Measurements from ENCODE around the gene CYP3A4. TPM values are rescaled to one million over a fixed set of nuclear protein-coding genes. Genes with fewer than 3 reads are reported as not detected.
"Not testable (repeated sequence)": the region's sequence is repeated elsewhere in the genome, so short reads cannot be mapped to it uniquely, and the experiment has no call there.

The CYP3A4 gene
- total RNA-seq, 2 donors from 2014 or later, result not detected

DNA sequence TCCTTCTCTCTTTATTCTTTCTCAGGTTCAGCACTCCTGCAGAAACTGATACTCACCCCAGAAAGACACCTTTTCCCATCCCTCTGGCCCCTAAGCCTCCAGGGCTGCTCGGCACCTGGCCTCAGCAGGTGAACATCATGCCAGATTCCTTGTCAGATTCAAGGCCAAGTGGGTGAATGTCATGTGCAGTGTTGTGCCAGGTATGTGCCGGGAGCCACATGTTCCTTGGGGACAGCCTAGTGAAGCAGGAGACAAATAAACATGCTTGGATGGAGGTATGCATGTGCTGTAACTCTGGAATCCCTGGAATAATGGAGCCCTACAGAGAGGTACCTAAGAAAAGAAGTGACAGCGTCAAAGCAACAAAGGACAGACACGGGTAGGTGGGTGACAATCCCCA lies 47.3 kb downstream of the CYP3A4 start:
- H3K9me3 Mint-ChIP-seq, ATAC-seq, H3K27me3 Mint-ChIP-seq: not testable (repeated sequence)

DNA sequence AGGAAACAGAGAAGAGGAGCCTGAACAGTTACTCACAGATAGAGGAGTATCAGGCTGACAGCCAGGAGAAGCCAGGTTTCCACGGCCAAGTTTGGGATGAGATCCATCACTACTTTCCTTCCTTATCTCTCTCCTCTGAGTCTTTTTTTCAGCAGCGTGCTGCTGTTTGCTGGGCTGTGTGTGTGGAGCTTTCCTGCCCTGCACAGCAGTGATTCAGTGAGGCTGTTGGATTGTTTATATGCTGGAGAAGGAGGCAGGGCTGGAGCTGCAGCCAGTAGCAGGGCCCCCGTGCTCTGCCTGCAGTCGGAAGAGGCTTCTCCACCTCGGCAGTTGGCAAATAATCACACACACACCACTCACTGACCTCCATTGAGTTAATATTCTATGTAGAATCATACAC lies 49.0 kb downstream of the CYP3A4 start, which contains the start of gene CYP3A7:
Gene CYP3A7 (minus strand): TSS at position 210 of the 400 bp plus-strand sequence. CDS start 103 bp downstream, at position 107.
- DNase-seq (ENCODE audit: low spot score), result no peak
- no peaks in the 10 kb centered on the region for H3K36me3 Mint-ChIP-seq
- ATAC-seq, result peak in 1 of 2 donors; percentile 32
- H3K9me3 Mint-ChIP-seq, result no peaks in the 10 kb centered on the region
- H3K27me3 Mint-ChIP-seq, result no peaks in the 10 kb centered on the region
- H3K4me1 Mint-ChIP-seq (ENCODE audit: low read depth in 2 of 2), result no peaks in the 10 kb centered on the region
- no peak within 1 kb of the TSS for H3K27ac Mint-ChIP-seq
- no peak within 1 kb of the TSS for H3K4me3 Mint-ChIP-seq

More for the DNA sequence above, 47.3 kb downstream of the CYP3A4 start:
- H3K4me1 Mint-ChIP-seq (ENCODE audit: low read depth in 2 of 2), result peaks cover 9 to 11% of the 10 kb centered on the region in 2 donors
- not testable (repeated sequence) for H3K36me3 Mint-ChIP-seq; H3K27ac Mint-ChIP-seq; H3K4me3 Mint-ChIP-seq; DNase-seq (ENCODE audit: low spot score)

DNA sequence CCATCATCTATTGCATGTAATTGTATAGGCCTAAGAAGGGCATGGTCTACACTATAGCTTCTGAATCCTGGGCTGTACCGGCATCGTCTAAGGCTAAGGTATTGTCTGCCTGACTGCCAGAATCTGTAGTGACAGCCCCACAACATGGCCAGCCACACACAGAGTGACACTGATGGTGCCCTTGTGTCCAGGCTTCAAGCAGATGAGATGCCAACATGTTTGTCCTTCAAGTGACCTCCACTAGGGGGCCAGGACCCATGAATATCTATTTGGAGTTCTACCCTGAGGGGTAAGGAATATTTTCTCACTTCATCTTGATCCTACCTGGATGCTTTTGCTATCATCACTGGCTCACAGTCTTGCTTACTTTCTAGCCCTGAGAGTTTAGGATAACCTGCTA lies 50.5 kb downstream of the CYP3A4 start:
- Mint-ChIP-seq H3K4me1 (ENCODE audit: low read depth in 2 of 2) (no peaks in the 10 kb centered on the region), H3K36me3 (no peaks in the 10 kb centered on the region), H3K4me3 (no peak overlapping the region), H3K27me3 (no peaks in the 10 kb centered on the region), H3K27ac (no peak overlapping the region), H3K9me3 (no peaks in the 10 kb centered on the region)
- ATAC-seq (no peak), DNase-seq (ENCODE audit: low spot score) (no peak)

DNA sequence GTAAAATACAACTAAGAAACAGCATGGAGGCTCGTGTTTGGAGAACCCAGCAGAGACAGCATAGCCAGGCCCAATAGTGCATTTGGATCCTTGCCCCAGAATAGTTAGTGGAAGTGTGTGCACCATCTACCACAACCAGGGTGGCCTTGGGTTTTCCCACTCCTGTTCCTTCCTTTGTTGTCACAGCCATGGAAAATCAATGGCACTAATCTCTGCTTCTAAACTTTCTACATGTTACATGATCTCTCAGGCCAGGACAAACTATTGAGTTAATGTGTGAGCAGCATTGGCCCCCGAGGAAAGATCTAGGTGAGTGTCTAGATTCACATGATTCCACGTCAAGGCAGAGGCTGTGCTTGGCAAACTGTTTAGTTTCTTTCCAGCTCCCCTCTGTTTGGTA lies 51.0 kb downstream of the CYP3A4 start:
- Mint-ChIP-seq H3K36me3 (no peaks in the 10 kb centered on the region), H3K9me3 (no peaks in the 10 kb centered on the region), H3K4me3 (no peak overlapping the region), H3K27me3 (no peaks in the 10 kb centered on the region), H3K4me1 (ENCODE audit: low read depth in 2 of 2) (no peaks in the 10 kb centered on the region), H3K27ac (no peak overlapping the region)
- ATAC-seq, result no peak
- no peak for DNase-seq (ENCODE audit: low spot score)

DNA sequence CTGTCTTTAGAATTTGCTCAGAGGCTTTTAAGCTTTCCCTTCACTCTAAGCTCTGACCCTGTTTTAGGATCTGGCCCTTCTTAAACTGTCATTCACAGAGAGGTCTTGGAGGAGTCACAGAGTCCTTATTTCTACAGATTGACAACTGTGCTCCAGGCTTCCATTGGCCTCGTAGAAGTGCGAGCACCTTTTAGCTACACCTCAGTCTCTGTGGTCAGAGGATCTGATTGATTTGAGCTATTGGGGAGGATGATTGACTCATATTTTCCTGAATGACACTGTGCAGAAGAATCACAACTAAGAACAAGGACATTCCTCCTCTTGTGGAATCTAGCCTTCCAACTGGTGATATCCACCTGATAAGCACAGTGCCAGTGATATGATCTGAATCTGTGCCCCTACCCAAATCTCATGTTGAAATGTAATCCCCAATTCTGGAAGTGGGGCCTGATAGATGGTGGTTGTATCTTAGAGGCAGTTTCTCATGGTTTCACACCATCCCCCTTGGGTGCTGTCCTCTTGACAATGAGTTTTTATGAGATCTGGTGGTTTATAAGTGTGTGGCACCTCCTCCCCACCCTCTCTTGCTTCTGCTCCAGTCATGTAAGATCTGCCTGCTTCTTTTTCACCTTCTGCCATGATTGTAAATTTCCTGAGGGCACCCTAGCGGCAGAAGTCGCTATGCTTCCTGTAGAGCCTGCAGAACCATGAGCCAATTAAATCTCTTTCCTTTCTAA lies 52.2 kb downstream of the CYP3A4 start:
- no peak overlapping the region for H3K27ac Mint-ChIP-seq
- H3K36me3 Mint-ChIP-seq, result no peaks in the 10 kb centered on the region
- ATAC-seq (no peak), DNase-seq (ENCODE audit: low spot score) (no peak)
- H3K9me3 Mint-ChIP-seq, result no peaks in the 10 kb centered on the region
- H3K4me3 Mint-ChIP-seq, result no peak overlapping the region
- H3K4me1 Mint-ChIP-seq (ENCODE audit: low read depth in 2 of 2), result no peaks in the 10 kb centered on the region
- H3K27me3 Mint-ChIP-seq, result no peaks in the 10 kb centered on the region

DNA sequence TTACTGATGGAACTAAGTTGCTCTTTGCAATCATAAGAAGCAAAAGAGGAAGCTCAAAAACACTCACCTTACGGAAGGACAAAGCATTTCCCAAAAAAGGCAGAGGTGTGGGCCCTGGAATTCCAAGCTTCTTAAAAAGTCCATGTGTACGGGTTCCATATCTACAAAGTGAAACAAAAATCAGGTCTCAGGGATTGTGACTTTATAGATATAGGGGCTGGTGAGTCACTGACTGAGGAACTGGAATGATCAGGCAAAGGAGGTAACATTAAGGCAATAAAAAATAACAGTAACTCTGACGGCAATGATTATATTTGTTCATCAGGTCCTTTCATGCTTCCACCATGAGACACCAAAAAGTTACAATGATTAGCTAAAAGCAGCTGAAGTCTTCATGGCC lies 53.0 kb downstream of the CYP3A4 start:
- no peaks in the 10 kb centered on the region for H3K27me3 Mint-ChIP-seq
- H3K9me3 Mint-ChIP-seq, result no peaks in the 10 kb centered on the region
- no peaks in the 10 kb centered on the region for H3K4me1 Mint-ChIP-seq (ENCODE audit: low read depth in 2 of 2)
- DNase-seq (ENCODE audit: low spot score), result no peak
- no peak for ATAC-seq
- H3K27ac Mint-ChIP-seq, result no peak overlapping the region
- H3K36me3 Mint-ChIP-seq, result no peaks in the 10 kb centered on the region
- H3K4me3 Mint-ChIP-seq, result no peak overlapping the region

DNA sequence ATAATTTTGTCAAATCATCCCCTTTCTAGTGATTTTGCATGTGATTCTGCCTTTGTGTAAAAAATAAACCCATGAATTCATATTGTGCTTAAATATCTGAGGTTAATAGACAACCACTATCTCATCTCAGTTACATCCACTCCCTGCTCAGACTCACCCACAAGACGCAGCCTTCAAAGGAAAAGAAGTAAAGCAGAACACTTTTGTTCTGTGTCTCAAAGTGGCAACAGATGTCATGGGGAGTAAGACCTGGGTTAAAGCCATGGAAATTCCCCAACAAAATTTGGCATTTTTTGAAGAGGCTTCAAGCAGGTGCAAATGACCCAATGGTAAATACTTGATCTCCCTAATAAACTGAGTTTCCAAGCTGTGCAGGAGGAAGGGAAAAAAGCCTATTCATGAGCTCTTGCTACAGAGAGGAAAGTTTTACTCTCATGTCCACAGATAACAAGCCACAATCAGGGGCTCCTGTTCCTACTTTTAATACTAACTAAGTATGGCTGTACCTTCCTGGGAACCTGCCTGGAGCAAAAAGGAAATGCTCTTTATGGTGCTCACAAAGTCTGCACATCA lies 53.7 kb downstream of the CYP3A4 start:
- Mint-ChIP-seq H3K4me3 (no peak overlapping the region), H3K27me3 (no peaks in the 10 kb centered on the region), H3K4me1 (ENCODE audit: low read depth in 2 of 2) (no peaks in the 10 kb centered on the region), H3K36me3 (no peaks in the 10 kb centered on the region), H3K27ac (no peak overlapping the region), H3K9me3 (no peaks in the 10 kb centered on the region)
- ATAC-seq (no peak), DNase-seq (ENCODE audit: low spot score) (no peak)

DNA sequence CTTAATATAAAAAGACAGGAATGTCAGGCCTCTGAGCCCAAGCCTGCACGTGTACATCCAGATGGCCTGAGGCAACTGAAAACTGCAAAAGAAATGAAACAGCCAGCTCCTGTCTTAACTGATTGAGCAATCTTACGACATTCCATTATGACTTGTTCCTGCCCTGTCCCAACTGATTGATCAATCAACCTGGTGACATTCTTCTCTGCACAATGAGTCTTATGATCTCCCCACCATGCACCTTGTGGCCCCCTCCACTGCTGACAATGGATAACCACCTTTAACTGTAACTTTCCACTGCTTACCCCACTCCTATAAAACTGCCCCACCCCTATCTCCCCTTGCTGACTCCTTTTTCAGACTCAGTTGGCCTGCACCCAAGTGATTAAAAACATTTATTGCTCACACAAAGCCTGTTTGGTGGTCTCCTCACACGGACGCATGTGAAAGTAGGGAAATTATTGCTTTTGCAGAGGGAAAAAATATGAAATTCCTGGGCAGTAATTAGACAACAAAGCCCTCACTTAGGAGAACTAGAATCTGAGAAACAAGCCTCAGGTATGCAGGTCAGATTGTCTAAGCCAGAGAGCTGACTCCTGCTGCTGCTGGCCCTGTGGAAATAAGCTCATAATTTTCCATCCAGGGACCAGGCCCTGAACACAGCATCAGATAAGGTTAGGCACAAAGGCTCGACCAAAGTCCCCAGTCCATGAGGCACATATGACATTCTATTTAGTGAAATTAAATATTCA lies 54.3 kb downstream of the CYP3A4 start:
- H3K9me3 Mint-ChIP-seq, result no peaks in the 10 kb centered on the region
- DNase-seq (ENCODE audit: low spot score) (no peak), ATAC-seq (no peak)
- H3K4me1 Mint-ChIP-seq (ENCODE audit: low read depth in 2 of 2), result no peaks in the 10 kb centered on the region
- H3K27ac Mint-ChIP-seq, result no peak overlapping the region
- H3K27me3 Mint-ChIP-seq, result no peaks in the 10 kb centered on the region
- H3K4me3 Mint-ChIP-seq, result no peak overlapping the region
- no peaks in the 10 kb centered on the region for H3K36me3 Mint-ChIP-seq

DNA sequence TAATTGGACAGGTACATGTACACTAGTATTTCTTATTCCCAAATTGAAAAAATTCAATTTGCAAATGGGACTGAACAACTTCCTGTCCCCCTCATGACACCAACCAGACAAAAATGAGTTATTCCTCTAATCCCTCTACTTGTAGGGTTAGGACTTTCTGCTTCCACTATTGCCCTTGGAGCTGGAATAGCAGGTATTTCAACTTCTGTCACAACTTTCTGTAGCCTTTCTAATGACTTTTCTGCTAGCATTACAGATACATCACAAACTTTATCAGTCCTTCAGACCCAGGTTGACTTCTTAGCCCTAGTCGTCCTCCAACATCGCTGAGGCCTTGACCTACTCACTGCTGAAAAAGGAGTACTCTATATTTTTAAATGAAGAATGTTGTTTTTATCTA lies 55.4 kb downstream of the CYP3A4 start:
- ATAC-seq (no peak), DNase-seq (ENCODE audit: low spot score) (no peak)
- Mint-ChIP-seq H3K36me3 (no peaks in the 10 kb centered on the region), H3K27me3 (no peaks in the 10 kb centered on the region), H3K4me1 (ENCODE audit: low read depth in 2 of 2) (no peaks in the 10 kb centered on the region), H3K27ac (no peak overlapping the region), H3K4me3 (no peak overlapping the region), H3K9me3 (no peaks in the 10 kb centered on the region)

DNA sequence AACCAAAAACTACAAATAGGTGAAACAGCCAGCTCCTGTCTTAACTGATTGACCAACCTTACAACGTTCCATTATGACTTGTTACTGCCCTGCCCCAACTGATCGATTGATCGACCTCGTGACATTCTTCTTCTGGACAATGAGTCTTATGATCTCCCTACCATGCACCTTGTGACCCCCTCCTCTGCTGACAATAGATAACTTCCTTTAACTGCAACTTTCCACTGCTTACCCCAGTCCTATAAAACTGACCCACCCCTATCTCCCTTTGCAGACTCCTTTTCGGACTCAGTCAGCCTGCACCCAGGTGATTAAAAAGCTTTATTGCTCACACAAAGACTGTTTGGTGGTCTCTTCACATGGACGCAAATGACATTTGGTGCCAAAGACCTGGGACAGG lies 60.8 kb downstream of the CYP3A4 start:
- H3K4me3 Mint-ChIP-seq; H3K27me3 Mint-ChIP-seq; H3K9me3 Mint-ChIP-seq; H3K36me3 Mint-ChIP-seq; DNase-seq (ENCODE audit: low spot score); H3K27ac Mint-ChIP-seq; ATAC-seq; H3K4me1 Mint-ChIP-seq (ENCODE audit: low read depth in 2 of 2): not testable (repeated sequence)

DNA sequence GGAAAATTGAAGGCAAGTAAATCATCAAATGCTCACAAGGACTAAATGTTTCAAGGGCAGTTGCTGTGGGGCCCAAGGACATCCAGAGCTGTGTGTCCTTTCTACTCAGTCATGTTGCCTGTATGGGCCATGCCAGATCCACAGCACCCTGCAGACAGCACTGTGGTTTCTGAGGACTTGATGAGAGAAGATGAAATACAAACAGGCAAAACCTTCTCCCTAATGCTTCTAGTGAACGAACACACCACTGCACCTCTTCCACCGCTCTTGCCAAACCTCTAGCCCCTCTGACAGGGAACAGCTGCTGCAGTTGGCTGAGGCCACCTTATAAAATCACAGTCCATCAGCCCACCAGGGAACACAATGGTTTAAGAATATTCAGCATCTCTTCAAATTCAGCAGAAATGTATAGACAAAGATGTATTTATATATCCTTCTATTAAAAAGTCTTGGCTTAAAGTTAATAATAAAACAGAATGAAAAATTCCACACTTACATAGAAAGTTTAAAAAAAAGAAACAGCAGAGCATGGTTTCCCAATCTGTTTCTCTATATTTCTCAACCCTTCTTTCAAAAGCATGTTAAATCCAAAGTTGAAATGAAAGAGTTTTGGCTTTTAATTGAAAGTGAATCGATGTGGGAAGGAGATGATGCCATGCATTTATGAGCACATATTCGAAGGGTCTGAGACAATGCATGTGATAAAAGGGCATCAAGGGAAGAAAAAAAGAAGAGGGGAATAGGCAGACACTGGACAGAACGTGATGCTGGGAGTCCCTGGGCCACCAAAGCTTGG lies 63.0 kb downstream of the CYP3A4 start:
- ATAC-seq, result no peak
- no peaks in the 10 kb centered on the region for H3K9me3 Mint-ChIP-seq
- H3K27me3 Mint-ChIP-seq, result peaks cover 0 to 9% of the 10 kb centered on the region in 2 donors
- no peak overlapping the region for H3K27ac Mint-ChIP-seq
- H3K36me3 Mint-ChIP-seq, result no peaks in the 10 kb centered on the region
- DNase-seq (ENCODE audit: low spot score), result no peak
- H3K4me3 Mint-ChIP-seq, result no peak overlapping the region
- no peaks in the 10 kb centered on the region for H3K4me1 Mint-ChIP-seq (ENCODE audit: low read depth in 2 of 2)

DNA sequence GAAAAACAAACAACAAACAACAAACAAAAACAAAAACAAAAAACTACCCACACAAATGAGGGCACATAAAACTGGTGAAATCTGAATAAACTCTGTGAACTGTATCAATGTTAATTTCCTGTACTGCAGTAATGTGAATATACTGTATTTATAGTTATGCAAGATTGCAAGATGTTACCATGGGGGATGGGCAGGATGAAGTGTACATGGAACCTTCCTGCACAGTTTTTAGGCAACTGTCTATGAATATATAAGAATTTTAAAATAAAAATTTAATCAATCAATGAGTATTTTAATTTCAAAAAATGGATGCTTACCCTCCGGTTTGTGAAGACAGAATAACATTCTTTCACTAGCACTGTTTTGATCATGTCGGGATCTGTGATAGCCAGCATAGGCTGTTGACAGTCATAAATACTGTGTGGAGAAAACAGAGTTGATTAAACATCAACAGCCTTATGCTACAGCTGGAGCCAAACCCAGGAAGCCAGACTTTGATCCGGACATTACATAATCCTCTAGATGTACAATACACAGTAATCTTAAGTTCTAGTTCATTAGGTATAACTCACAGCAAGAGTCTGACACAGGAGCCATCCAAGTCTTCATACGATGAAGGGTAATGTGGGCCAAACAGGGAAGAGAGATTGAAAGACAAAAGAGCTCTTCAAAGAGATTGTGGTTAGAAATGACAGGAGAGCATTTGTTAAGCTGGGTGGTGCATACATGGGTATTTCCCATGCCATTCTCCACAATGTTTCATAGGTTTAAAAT lies 63.8 kb downstream of the CYP3A4 start:
- no peak for DNase-seq (ENCODE audit: low spot score)
- no peak overlapping the region for H3K27ac Mint-ChIP-seq
- no peaks in the 10 kb centered on the region for H3K4me1 Mint-ChIP-seq (ENCODE audit: low read depth in 2 of 2)
- peaks cover 5% of the 10 kb centered on the region for H3K36me3 Mint-ChIP-seq
- no peak overlapping the region for H3K4me3 Mint-ChIP-seq
- peaks cover 0 to 9% of the 10 kb centered on the region in 2 donors for H3K27me3 Mint-ChIP-seq
- ATAC-seq, result no peak
- H3K9me3 Mint-ChIP-seq, result no peaks in the 10 kb centered on the region

DNA sequence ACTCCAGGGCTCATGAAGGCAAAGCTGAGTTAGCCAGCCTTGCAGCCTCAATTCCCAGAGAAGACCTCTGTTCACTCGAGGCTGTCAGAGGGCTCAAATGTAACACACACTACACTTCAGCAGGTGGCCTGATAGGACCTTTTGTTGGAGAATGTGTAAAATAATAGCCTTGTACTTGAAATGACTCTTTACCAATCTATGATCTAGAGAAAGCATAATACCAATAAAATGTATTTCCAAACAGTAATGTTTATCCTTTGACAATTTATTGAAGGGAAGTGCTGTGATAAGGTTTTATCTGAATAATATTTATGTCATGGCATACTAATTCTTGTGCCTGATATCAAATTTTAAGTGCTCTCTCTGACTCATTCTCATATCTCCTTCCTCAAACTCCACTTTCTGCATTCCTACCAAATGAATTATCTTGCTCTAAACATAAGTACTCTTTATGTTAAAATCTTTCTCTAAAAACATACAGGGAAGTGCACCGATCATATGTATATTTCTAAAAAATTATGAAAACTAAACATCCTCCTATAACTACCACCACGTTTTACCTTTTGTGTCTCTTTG lies 69.9 kb downstream of the CYP3A4 start:
- no peak overlapping the region for H3K4me3 Mint-ChIP-seq
- no peak for DNase-seq (ENCODE audit: low spot score)
- ATAC-seq, result no peak
- no peaks in the 10 kb centered on the region for H3K4me1 Mint-ChIP-seq (ENCODE audit: low read depth in 2 of 2)
- H3K27ac Mint-ChIP-seq, result no peak overlapping the region
- H3K9me3 Mint-ChIP-seq, result no peaks in the 10 kb centered on the region
- peaks cover 0 to 3% of the 10 kb centered on the region in 2 donors for H3K27me3 Mint-ChIP-seq
- H3K36me3 Mint-ChIP-seq, result peaks cover 8% of the 10 kb centered on the region
